ENCODE data around the gene ADCY2. TPM values are rescaled to one million over a fixed set of nuclear protein-coding genes. Genes with fewer than 3 reads are reported as not detected.

ADCY2 gene
- total RNA-seq, 4 donors from 2014 or later, result 0.19 to 2.7 (median 0.59) TPM; not detected in 1

DNA sequence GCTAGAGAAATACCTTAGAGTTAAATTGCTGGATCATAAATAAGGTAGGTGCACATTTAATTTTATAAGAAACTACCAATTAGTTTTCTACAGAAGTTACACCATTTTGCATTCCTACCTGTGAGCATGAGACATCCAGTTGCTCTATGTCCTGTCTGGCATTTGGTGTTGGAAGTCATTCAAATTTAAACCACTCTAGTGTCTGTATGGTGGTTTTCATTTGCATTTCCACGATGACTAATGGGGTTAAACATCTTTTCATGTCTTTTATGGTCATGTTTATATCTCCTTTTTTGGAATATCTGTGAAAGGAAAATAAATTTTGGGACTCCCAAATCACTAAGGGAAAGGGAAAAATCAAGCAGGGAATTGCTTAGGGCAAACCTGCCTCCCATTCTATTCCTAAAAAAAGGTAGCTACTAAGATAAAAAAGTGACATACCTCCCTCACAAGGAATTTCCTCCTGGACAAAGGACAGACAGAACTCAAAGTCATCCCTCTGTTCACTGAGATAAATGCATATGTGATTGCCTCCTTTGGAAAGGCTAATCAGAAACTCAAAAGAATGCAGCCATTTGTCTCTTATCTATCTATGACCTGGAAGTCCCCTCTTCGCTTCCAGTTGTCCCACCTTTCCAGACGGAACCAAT is 31.6 kb upstream of the ADCY2 start:
- Histone ChIP-seq H3K36me3 (no peaks in the 10 kb centered on the region), H3K9me3 (no peaks in the 10 kb centered on the region), H3K4me3 (no peak overlapping the region), H3K27me3 (no peaks in the 10 kb centered on the region), H3K27ac (no peak overlapping the region), H3K4me1 (no peaks in the 10 kb centered on the region)
- intact Hi-C loops (cut with DNase I), result no loop called here
- no peak for TF ChIP-seq POLR2A (IDR thresholded peaks at IDR 0.05)
- TF ChIP-seq, protein P1, sequence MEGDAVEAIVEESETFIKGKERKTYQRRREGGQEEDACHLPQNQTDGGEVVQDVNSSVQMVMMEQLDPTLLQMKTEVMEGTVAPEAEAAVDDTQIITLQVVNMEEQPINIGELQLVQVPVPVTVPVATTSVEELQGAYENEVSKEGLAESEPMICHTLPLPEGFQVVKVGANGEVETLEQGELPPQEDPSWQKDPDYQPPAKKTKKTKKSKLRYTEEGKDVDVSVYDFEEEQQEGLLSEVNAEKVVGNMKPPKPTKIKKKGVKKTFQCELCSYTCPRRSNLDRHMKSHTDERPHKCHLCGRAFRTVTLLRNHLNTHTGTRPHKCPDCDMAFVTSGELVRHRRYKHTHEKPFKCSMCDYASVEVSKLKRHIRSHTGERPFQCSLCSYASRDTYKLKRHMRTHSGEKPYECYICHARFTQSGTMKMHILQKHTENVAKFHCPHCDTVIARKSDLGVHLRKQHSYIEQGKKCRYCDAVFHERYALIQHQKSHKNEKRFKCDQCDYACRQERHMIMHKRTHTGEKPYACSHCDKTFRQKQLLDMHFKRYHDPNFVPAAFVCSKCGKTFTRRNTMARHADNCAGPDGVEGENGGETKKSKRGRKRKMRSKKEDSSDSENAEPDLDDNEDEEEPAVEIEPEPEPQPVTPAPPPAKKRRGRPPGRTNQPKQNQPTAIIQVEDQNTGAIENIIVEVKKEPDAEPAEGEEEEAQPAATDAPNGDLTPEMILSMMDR (IDR thresholded peaks at IDR 0.05), result no peak
- 55 to 63% methylated on average over 3 of the region's 3 CpGs for WGBS, 2 donors
- DNase-seq, result no peak

DNA sequence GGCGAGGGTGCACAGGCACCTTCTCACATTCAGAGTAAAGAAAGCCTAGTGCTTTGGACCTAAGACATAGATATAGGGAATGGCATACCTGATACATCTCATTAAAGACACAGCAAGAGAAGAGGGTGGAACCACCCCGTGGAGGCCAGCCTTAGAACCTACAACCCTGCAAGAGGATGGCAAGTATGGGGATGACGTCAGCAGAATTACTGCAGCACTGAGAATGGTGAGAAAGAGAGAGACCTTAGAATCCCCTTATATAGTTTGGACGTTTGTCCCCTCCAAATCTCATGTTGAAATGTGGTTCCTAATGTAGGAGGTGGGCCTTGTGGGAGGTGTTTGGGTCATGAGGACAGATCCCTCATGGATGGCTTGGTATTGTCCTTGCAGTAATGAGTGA is 28.2 kb upstream of the ADCY2 start:
- Histone ChIP-seq H3K27me3 (no peaks in the 10 kb centered on the region), H3K9me3 (no peaks in the 10 kb centered on the region), H3K36me3 (no peaks in the 10 kb centered on the region), H3K4me3 (no peak overlapping the region), H3K4me1 (no peaks in the 10 kb centered on the region), H3K27ac (no peak overlapping the region)
- whole genome bisulfite sequencing, 2 donors, result 44 to 60% methylated on average over 4 of the region's 4 CpGs
- TF ChIP-seq, protein P1 (IDR thresholded peaks at IDR 0.05), result no peak
- TF ChIP-seq POLR2A (IDR thresholded peaks at IDR 0.05), result no peak
- DNase-seq, result no peak
- intact Hi-C loops (cut with DNase I), result no loop called here

DNA sequence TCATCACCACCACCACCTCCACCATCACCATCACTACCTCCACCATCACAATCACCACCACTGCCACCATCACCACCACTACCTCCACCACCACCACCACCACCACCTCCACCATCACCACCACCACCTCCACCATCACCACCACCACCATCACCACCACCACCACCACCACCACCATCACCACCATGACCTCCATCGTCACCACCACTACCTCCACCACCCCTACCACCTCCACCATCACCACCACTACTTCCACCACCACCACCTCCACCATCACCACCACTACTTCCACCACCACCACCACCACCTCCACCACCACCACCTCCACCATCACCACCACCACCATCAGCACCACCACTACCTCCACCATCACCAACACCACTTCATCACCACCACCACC is 23.5 kb upstream of the ADCY2 start:
- Histone ChIP-seq H3K4me1 (no peaks in the 10 kb centered on the region), H3K27ac (no peak overlapping the region), H3K4me3 (no peak overlapping the region), H3K27me3 (no peaks in the 10 kb centered on the region), H3K9me3 (no peaks in the 10 kb centered on the region), H3K36me3 (no peaks in the 10 kb centered on the region)
- 60% methylated on average over 1 of the region's 1 CpG; no CpG with 5 or more reads in 1 of the 2 donors for whole genome bisulfite sequencing, 2 donors
- no peak for TF ChIP-seq POLR2A (IDR thresholded peaks at IDR 0.05)
- TF ChIP-seq, protein P1 (IDR thresholded peaks at IDR 0.05), result no peak
- intact Hi-C loops (cut with DNase I), result no loop called here
- DNase-seq, result no peak

DNA sequence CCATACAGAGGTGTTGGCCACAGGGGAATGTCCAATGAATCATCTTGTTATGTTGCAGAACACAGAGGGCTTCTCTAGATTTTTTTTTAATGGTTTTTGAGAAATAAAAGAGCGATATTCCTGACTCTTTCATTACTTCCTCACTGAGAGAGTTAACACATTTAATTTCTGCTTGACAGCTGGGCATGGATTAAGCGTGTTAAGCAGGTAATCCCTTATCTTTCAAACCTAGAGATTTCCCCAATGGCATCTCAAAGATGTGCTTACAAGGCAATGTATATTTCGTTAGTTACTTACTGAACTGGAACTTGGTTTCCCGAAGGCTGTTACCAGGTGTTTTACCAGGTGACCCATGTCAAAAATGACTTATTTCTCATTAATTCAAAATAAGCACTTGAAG is 21.8 kb upstream of the ADCY2 start:
- intact Hi-C loops (cut with DNase I), result no loop called here
- Histone ChIP-seq H3K27ac (no peak overlapping the region), H3K4me1 (no peaks in the 10 kb centered on the region), H3K36me3 (no peaks in the 10 kb centered on the region), H3K27me3 (no peaks in the 10 kb centered on the region), H3K9me3 (no peaks in the 10 kb centered on the region), H3K4me3 (no peak overlapping the region)
- DNase-seq, result no peak
- 36 to 37% methylated on average over 4 of the region's 4 CpGs for WGBS, 2 donors
- no peak for TF ChIP-seq POLR2A (IDR thresholded peaks at IDR 0.05)
- TF ChIP-seq, protein P1 (IDR thresholded peaks at IDR 0.05), result no peak

DNA sequence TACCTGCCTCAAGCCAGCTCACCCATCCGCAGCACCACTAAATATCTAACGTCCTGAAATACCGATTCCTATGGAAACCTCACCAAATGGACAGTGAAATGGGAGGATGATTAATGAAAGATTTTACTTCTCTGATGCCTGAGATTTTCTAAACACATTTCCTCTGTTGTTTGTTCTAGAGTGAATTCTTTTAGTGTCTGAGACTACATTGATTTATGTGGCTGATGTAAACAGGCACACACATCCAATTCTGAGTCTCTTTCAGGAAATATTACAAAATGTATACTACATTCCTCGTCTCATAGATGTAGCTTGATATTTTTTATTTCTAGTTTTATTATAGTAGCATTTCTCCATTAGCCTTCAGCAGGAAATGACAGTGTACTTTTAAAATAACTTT is 20.5 kb upstream of the ADCY2 start:
- intact Hi-C loops (cut with DNase I), result no loop called here
- Histone ChIP-seq H3K4me1 (no peaks in the 10 kb centered on the region), H3K4me3 (no peak overlapping the region), H3K36me3 (no peaks in the 10 kb centered on the region), H3K27ac (no peak overlapping the region), H3K9me3 (no peaks in the 10 kb centered on the region), H3K27me3 (no peaks in the 10 kb centered on the region)
- WGBS, 2 donors, result 65 to 67% methylated on average over 4 of the region's 4 CpGs
- DNase-seq, result no peak
- TF ChIP-seq, protein P1 (IDR thresholded peaks at IDR 0.05), result no peak
- no peak for TF ChIP-seq POLR2A (IDR thresholded peaks at IDR 0.05)

All from esophagus squamous epithelium (tissue), 5 donors.